BE2C (cell line): ENCODE results near the gene KCNT1.

Source experiments
- DNase-seq: peaks from one replicate; pipeline ENCODE4 v3.0.0-alpha.2; 2020
- H3K27me3 ChIP-seq: fragments of 250-450 bp; sonication (Bioruptor Pico); 2 replicates; pipeline ENCODE4 v1.5.1; 2020; ENCODE audit warnings: mild to moderate bottlenecking
- H3K36me3 ChIP-seq: fragments of 250-450 bp; sonication (Bioruptor Pico); 2 replicates; pipeline ENCODE4 v1.5.1; 2020; ENCODE audit warnings: mild to moderate bottlenecking
- H3K4me1 ChIP-seq: fragments of 250-450 bp; sonication (Bioruptor Pico); 2 replicates; pipeline ENCODE4 v1.5.1; 2020
- H3K4me3 ChIP-seq: 2 replicates; pipeline ENCODE4 v1.5.1; 2011; ENCODE audit warnings: low read depth, low read length
- H3K9me3 ChIP-seq: fragments of 250-450 bp; sonication (Bioruptor Pico); 2 replicates; pipeline ENCODE4 v1.5.1; 2020
- CTCF ChIP-seq: IDR thresholded peaks from 2 replicates; pipeline ENCODE4 v1.5.1; 2012; ENCODE audit warnings: mild to moderate bottlenecking, low read depth, low read length

Gene KCNT1

GRCh38 chr9:135714242-135715055 is 12.5 kb downstream of the KCNT1 start:
- peak; percentile 60 for DNase-seq
- TF ChIP-seq CTCF: no peak
- Histone ChIP-seq H3K4me3 (peak overlapping the region; percentile 82), H3K36me3 (no peaks in the 10 kb centered on the region), H3K9me3 (no peaks in the 10 kb centered on the region), H3K27me3 (no peaks in the 10 kb centered on the region), H3K4me1 (peaks cover 48% of the 10 kb centered on the region)

- Histone ChIP-seq H3K9me3 (no peaks in the 10 kb centered on the region), H3K4me3 (peak overlapping the region; percentile 82), H3K4me1 (peaks cover 54% of the 10 kb centered on the region), H3K27me3 (no peaks in the 10 kb centered on the region), H3K36me3 (no peaks in the 10 kb centered on the region; the same call in 1 of the 2 replicates)
- TF ChIP-seq CTCF: no peak
- DNase-seq: no peak
Observed at GRCh38 chr9:135715056-135715595, 13.1 kb downstream of the KCNT1 start.

GRCh38 chr9:135716045-135716444 is 14.1 kb downstream of the KCNT1 start:
- Histone ChIP-seq H3K4me1 (peaks cover 61% of the 10 kb centered on the region), H3K4me3 (peak overlapping the region; percentile 82), H3K9me3 (no peaks in the 10 kb centered on the region), H3K27me3 (no peaks in the 10 kb centered on the region), H3K36me3 (no peaks in the 10 kb centered on the region; the same call in 1 of the 2 replicates)
- TF ChIP-seq CTCF: no peak
- peak; percentile 81 for DNase-seq

GRCh38 chr9:135717410-135717809 is 15.4 kb downstream of the KCNT1 start:
- Histone ChIP-seq H3K27me3 (no peaks in the 10 kb centered on the region), H3K9me3 (no peaks in the 10 kb centered on the region), H3K4me3 (no peak overlapping the region), H3K4me1 (peaks cover 66% of the 10 kb centered on the region), H3K36me3 (no peaks in the 10 kb centered on the region; the same call in 1 of the 2 replicates)
- no peak for DNase-seq
- TF ChIP-seq CTCF: no peak

GRCh38 chr9:135718616-135719015 is 16.6 kb downstream of the KCNT1 start:
- H3K36me3 ChIP-seq: no peaks in the 10 kb centered on the region; the same call in 1 of the 2 replicates
- peak; percentile 93 for DNase-seq
- H3K27me3 ChIP-seq: no peaks in the 10 kb centered on the region
- H3K4me1 ChIP-seq: peaks cover 63% of the 10 kb centered on the region
- TF ChIP-seq CTCF: no peak; the same call in none of the 2 replicates
- H3K4me3 ChIP-seq: no peak overlapping the region
- no peaks in the 10 kb centered on the region for H3K9me3 ChIP-seq

GRCh38 chr9:135719472-135719871 is 17.5 kb downstream of the KCNT1 start:
- Histone ChIP-seq H3K36me3 (no peaks in the 10 kb centered on the region; the same call in 1 of the 2 replicates), H3K9me3 (no peaks in the 10 kb centered on the region), H3K27me3 (no peaks in the 10 kb centered on the region), H3K4me3 (no peak overlapping the region), H3K4me1 (peaks cover 69% of the 10 kb centered on the region)
- TF ChIP-seq CTCF: no peak
- DNase-seq: no peak
